GM23338 (cell line): ENCODE results near the gene STK32C. TPM values are rescaled to one million over a fixed set of nuclear protein-coding genes. Genes with fewer than 3 reads are reported as not detected.
"Not testable (repeated sequence)": the region's sequence is repeated elsewhere in the genome, so short reads cannot be mapped to it uniquely, and the experiment has no call there.

Experiments used
- ATAC-seq: fragments of 200-7000 bp; cut with Tn5 transposase; 3 replicates; pipeline ENCODE4 v1.9.1; 2020
- DNase-seq: peaks from one replicate; pipeline ENCODE4 v3.0.0-alpha.2; 2015; ENCODE audit warnings: low spot score
- H2AFZ ChIP-seq: fragments of 200-600 bp; sonication (generic); 2 replicates; pipeline ENCODE4 v1.8.0; 2016; ENCODE audit warnings: antibody characterized with exemption, mild to moderate bottlenecking, moderate library complexity
- H3F3A ChIP-seq: fragments of 200-600 bp; sonication (generic); replicated peaks from 2 replicates; pipeline ENCODE4 v1.8.0; 2017; ENCODE audit warnings: antibody characterized with exemption, mixed run types, low read depth
- H3K27ac ChIP-seq: fragments of 200-600 bp; sonication (generic); 2 replicates; pipeline ENCODE4 v1.6.1; 2016; ENCODE audit warnings: low read depth
- H3K27me3 ChIP-seq: fragments of 200-600 bp; sonication (generic); 2 replicates; pipeline ENCODE4 v1.8.0; 2016; ENCODE audit warnings: mild to moderate bottlenecking, mixed run types, moderate library complexity; ENCODE audit not compliant: insufficient read depth
- H3K36me3 ChIP-seq: fragments of 200-600 bp; sonication (generic); 2 replicates; pipeline ENCODE4 v1.8.0; 2016; ENCODE audit warnings: mild to moderate bottlenecking; ENCODE audit not compliant: insufficient read depth
- H3K4me1 ChIP-seq: fragments of 200-600 bp; sonication (generic); 2 replicates; pipeline ENCODE4 v1.8.0; 2016; ENCODE audit warnings: mild to moderate bottlenecking, moderate library complexity; ENCODE audit not compliant: insufficient read depth
- H3K4me2 ChIP-seq: fragments of 200-600 bp; sonication (generic); 2 replicates; pipeline ENCODE4 v1.7.1; 2017; ENCODE audit warnings: mixed run types
- H3K4me3 ChIP-seq: fragments of 200-600 bp; sonication (generic); 2 replicates; pipeline ENCODE4 v1.6.1; 2016; ENCODE audit warnings: mixed run types
- H3K79me2 ChIP-seq: fragments of 200-600 bp; sonication (generic); replicated peaks from 2 replicates; pipeline ENCODE4 v1.8.0; 2017; ENCODE audit warnings: mild to moderate bottlenecking; ENCODE audit not compliant: insufficient read depth
- H3K9me2 ChIP-seq: fragments of 200-600 bp; sonication (generic); 2 replicates; pipeline ENCODE4 v1.8.0; 2017; ENCODE audit not compliant: insufficient read depth
- H4K20me1 ChIP-seq: fragments of 200-600 bp; sonication (generic); replicated peaks from 2 replicates; pipeline ENCODE4 v1.8.0; 2017; ENCODE audit warnings: mild to moderate bottlenecking; ENCODE audit not compliant: insufficient read depth
- H3K27ac Mint-ChIP-seq: 2 replicates; pipeline ENCODE4 v1.8.0; 2020; ENCODE audit warnings: inconsistent platforms, mild to moderate bottlenecking, moderate library complexity, mixed read lengths
- H3K27me3 Mint-ChIP-seq: 3 replicates; pipeline ENCODE4 v1.8.0; 2022; ENCODE audit warnings: low read depth, mild to moderate bottlenecking, moderate library complexity, mixed read lengths, inconsistent platforms; ENCODE audit not compliant: insufficient read depth, poor library complexity
- H3K36me3 Mint-ChIP-seq: 3 replicates; pipeline ENCODE4 v1.8.0; 2021; ENCODE audit warnings: low read depth, mild to moderate bottlenecking, inconsistent platforms, moderate library complexity, mixed read lengths
- H3K4me1 Mint-ChIP-seq: 3 replicates; pipeline ENCODE4 v1.8.0; 2020; ENCODE audit warnings: mild to moderate bottlenecking, inconsistent platforms, mixed read lengths
- H3K4me3 Mint-ChIP-seq: 3 replicates; pipeline ENCODE4 v1.8.0; 2021; ENCODE audit warnings: moderate library complexity, mild to moderate bottlenecking, inconsistent platforms, mixed read lengths
- H3K9me3 Mint-ChIP-seq: 3 replicates; pipeline ENCODE4 v1.8.0; 2020; ENCODE audit warnings: moderate library complexity, mild to moderate bottlenecking, inconsistent platforms, mixed read lengths
- CTCF ChIP-seq, 2 experiments: fragments of 200-600 bp in 1 of 2; sonication (generic) in 1 of 2; conservative IDR thresholded peaks; 2 replicates each; pipeline versions ENCODE4 v1.5.1 to v1.6.1; 2016 to 2017; ENCODE audit warnings: antibody characterized with exemption in 2 of 2, low read depth in 2 of 2, mild to moderate bottlenecking in 2 of 2, moderate library complexity in 1 of 2
- ETS1 ChIP-seq: IDR thresholded peaks from 2 replicates; pipeline ENCODE4 v1.6.1; 2016; ENCODE audit warnings: antibody characterized with exemption
- EZH2 ChIP-seq: fragments of 200-600 bp; sonication (generic); IDR thresholded peaks from one replicate; pipeline ENCODE4 v1.8.0; 2017; ENCODE audit warnings: antibody characterized with exemption, mild to moderate bottlenecking, low read depth; ENCODE audit not compliant: unreplicated experiment
- EZH2phosphoT487 ChIP-seq: fragments of 200-600 bp; sonication (generic); IDR thresholded peaks from one replicate; pipeline ENCODE4 v1.8.1; 2018; ENCODE audit warnings: antibody characterized with exemption; ENCODE audit not compliant: unreplicated experiment
- NANOG ChIP-seq: IDR thresholded peaks from 2 replicates; pipeline ENCODE4 v1.6.1; 2016; ENCODE audit warnings: antibody characterized with exemption, borderline replicate concordance
- POLR2AphosphoS5 ChIP-seq: IDR thresholded peaks from 2 replicates; pipeline ENCODE4 v1.6.1; 2016; ENCODE audit warnings: antibody characterized with exemption, low read depth
- ZNF114 ChIP-seq: fragments of 250-450 bp; sonication (Bioruptor Pico); IDR thresholded peaks from 2 replicates; pipeline ENCODE4 v1.5.0; 2020; ENCODE audit warnings: mild to moderate bottlenecking, moderate library complexity
- ZNF331 ChIP-seq: fragments of 250-450 bp; sonication (Bioruptor Pico); IDR thresholded peaks from 2 replicates; pipeline ENCODE4 v1.5.0; 2020; ENCODE audit warnings: low read depth, mild to moderate bottlenecking, moderate library complexity
- ZNF462 ChIP-seq: fragments of 250-450 bp; sonication (Bioruptor Pico); IDR thresholded peaks from 2 replicates; pipeline ENCODE4 v1.5.0; 2020; ENCODE audit warnings: mild to moderate bottlenecking, moderate library complexity
- polyA plus RNA-seq: library from polyadenylated mRNA; unstranded; fragments of >200 nt; fragmentation: Nextera tagmentation; extraction: Ambion mirVana; gene quantifications from 2 replicates; pipeline ENCODE4 v1.2.1, GENCODE V29; 2016
- total RNA-seq: library from RNA; depleted of rRNA; stranded (reverse); fragments of >200 nt; shearing (Covaris generic); gene quantifications from 2 replicates; pipeline ENCODE4 v1.2.3, GENCODE V29; 2014

STK32C gene
- total and polyA plus RNA-seq, 2 experiments from 2014 or later, result 10.2 to 20.5 TPM

GRCh38 chr10:132220996-132221395 is 86.8 kb downstream of the STK32C start:
- H3K27ac ChIP-seq, H3K27ac Mint-ChIP-seq, H4K20me1 ChIP-seq, ATAC-seq, H2AFZ ChIP-seq, DNase-seq, H3K27me3 ChIP-seq, H3K4me3 ChIP-seq, H3K9me2 ChIP-seq, H3K4me1 Mint-ChIP-seq, H3K36me3 ChIP-seq, H3K4me1 ChIP-seq, H3K27me3 Mint-ChIP-seq, H3K4me2 ChIP-seq, H3K79me2 ChIP-seq, H3F3A ChIP-seq, H3K4me3 Mint-ChIP-seq: not testable (repeated sequence)
- H3K9me3 Mint-ChIP-seq, result peaks cover 33% of the 10 kb centered on the region
- H3K36me3 Mint-ChIP-seq, result peaks cover 33% of the 10 kb centered on the region

GRCh38 chr10:132220061-132220460 is 87.7 kb downstream of the STK32C start:
- Mint-ChIP-seq H3K36me3 (peaks cover 42% of the 10 kb centered on the region), H3K9me3 (peaks cover 43% of the 10 kb centered on the region), H3K27ac (no peak overlapping the region), H3K4me3 (no peak overlapping the region), H3K4me1 (no peaks in the 10 kb centered on the region), H3K27me3 (no peaks in the 10 kb centered on the region)
- TF ChIP-seq ETS1 (no peak), ZNF331 (CRISPR knock-in tag) (no peak), CTCF (conservative IDR thresholded peaks at IDR 0.05; ENCODE audit: low read depth in 2 of 2) (no peak), NANOG (no peak), ZNF114 (CRISPR knock-in tag) (no peak), EZH2 (no peak), POLR2AphosphoS5 (no peak), ZNF462 (no peak), EZH2phosphoT487 (no peak)
- no peaks in the 10 kb centered on the region for H3K4me1 ChIP-seq
- no peak overlapping the region for H3K4me2 ChIP-seq
- no peak for DNase-seq
- H3K4me3 ChIP-seq, result no peak overlapping the region
- no peak for ATAC-seq
- no peaks in the 10 kb centered on the region for H3K9me2 ChIP-seq
- no peak overlapping the region for H3K27ac ChIP-seq
- H2AFZ ChIP-seq, result no peak overlapping the region
- H4K20me1 ChIP-seq, result no peaks in the 10 kb centered on the region
- H3K79me2 ChIP-seq, result no peaks in the 10 kb centered on the region
- no peaks in the 10 kb centered on the region for H3K36me3 ChIP-seq
- H3F3A ChIP-seq, result no peaks in the 10 kb centered on the region
- no peaks in the 10 kb centered on the region for H3K27me3 ChIP-seq
